ENCODE data around the gene HGD.

DNA sequence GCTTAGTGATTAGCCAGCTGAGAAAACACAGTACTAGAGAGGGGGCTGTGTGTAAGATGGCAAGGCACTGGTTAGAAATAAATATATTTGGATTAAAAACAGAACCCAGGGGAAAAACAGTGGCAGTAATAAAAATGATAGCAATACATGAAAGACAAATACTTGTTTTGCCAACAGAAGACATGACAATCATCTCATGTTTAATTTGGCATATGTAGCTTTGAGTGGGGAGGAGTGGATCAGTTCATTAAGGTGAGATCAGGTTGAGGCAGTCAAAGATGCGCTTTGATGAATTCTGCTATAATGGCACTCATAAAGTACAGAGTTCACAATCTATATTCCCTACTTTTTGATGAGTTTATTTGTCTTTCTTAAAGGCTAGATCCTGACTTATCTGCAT is 3.4 kb upstream of the HGD start:
- TF ChIP-seq, protein P1, sequence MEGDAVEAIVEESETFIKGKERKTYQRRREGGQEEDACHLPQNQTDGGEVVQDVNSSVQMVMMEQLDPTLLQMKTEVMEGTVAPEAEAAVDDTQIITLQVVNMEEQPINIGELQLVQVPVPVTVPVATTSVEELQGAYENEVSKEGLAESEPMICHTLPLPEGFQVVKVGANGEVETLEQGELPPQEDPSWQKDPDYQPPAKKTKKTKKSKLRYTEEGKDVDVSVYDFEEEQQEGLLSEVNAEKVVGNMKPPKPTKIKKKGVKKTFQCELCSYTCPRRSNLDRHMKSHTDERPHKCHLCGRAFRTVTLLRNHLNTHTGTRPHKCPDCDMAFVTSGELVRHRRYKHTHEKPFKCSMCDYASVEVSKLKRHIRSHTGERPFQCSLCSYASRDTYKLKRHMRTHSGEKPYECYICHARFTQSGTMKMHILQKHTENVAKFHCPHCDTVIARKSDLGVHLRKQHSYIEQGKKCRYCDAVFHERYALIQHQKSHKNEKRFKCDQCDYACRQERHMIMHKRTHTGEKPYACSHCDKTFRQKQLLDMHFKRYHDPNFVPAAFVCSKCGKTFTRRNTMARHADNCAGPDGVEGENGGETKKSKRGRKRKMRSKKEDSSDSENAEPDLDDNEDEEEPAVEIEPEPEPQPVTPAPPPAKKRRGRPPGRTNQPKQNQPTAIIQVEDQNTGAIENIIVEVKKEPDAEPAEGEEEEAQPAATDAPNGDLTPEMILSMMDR (IDR thresholded peaks at IDR 0.05): no peak
- TF ChIP-seq POLR2AphosphoS5 (IDR thresholded peaks at IDR 0.05) (no peak), EP300 (IDR thresholded peaks at IDR 0.05; ENCODE audit: low read depth) (no peak), POLR2A (IDR thresholded peaks at IDR 0.05) (no peak)
